NB4 (cell line): ENCODE measurements around the gene APOB.

ENCODE experiments used
- CTCF ChIP-seq: IDR thresholded peaks from one replicate; pipeline ENCODE4 v1.5.1; 2012; ENCODE audit warnings: low read depth, low read length
- MAX ChIP-seq: IDR thresholded peaks from 2 replicates; pipeline ENCODE4 v1.6.1; 2011; ENCODE audit warnings: low read depth, low read length
- POLR2A ChIP-seq: IDR thresholded peaks from 2 replicates; pipeline ENCODE4 v1.6.1; 2011; ENCODE audit warnings: mild to moderate bottlenecking; ENCODE audit not compliant: insufficient read length; ENCODE audit errors: extremely low read depth

GRCh38 chr2:21042708-21042957 is 1.2 kb downstream of the APOB start:
- no peak for TF ChIP-seq CTCF
- no peak for TF ChIP-seq POLR2A
- TF ChIP-seq MAX, result no peak
